Sigmoid colon (tissue), 7 donors: ENCODE data around the gene SMIM24. TPM values are rescaled to one million over a fixed set of nuclear protein-coding genes. Genes with fewer than 3 reads are reported as not detected.

Experiments used
- DNase-seq: peaks from one replicate; pipeline ENCODE4 v3.0.0-alpha.2; 2019
- H3K27ac ChIP-seq, 4 donors: fragments of 200-600 bp; sonication (generic); one replicate each; pipeline ENCODE4 v1.5.1; 2016 to 2019; ENCODE audit warnings: mild to moderate bottlenecking in 1 of 4
- H3K27me3 ChIP-seq, 3 donors: fragments of 200-600 bp; sonication (generic); one replicate each; pipeline ENCODE4 v1.5.1; 2019; ENCODE audit warnings: mild to moderate bottlenecking in 1 of 3
- H3K36me3 ChIP-seq, 4 donors: fragments of 200-600 bp; sonication (generic); one replicate each; pipeline ENCODE4 v1.5.1; 2016 to 2019
- H3K4me1 ChIP-seq, 4 donors: fragments of 200-600 bp; sonication (generic); one replicate each; pipeline ENCODE4 v1.5.1; 2017 to 2019
- H3K4me3 ChIP-seq, 4 donors: fragments of 200-600 bp; sonication (generic); one replicate each; pipeline ENCODE4 v1.5.1; 2017 to 2019; ENCODE audit warnings: mild to moderate bottlenecking in 2 of 4, moderate library complexity in 1 of 4
- H3K9me3 ChIP-seq, 4 donors: fragments of 200-600 bp in 3 of 4; sonication (generic) in 3 of 4; one replicate each; pipeline versions ENCODE4 v1.5.1 to v1.6.1; 2013 to 2019
- EP300 ChIP-seq, 4 donors: sonication (generic); formaldehyde crosslinking; IDR thresholded peaks; one replicate each; pipeline ENCODE4 v1.6.1; 2017; ENCODE audit warnings: antibody characterized with exemption in 4 of 4
- POLR2A ChIP-seq, 2 donors: fragments of 450-650 bp; IDR thresholded peaks; one replicate each; pipeline ENCODE4 v1.6.1; 2016; ENCODE audit warnings: antibody characterized with exemption in 2 of 2, mild to moderate bottlenecking in 2 of 2, moderate library complexity in 2 of 2
- POLR2AphosphoS5 ChIP-seq, 4 donors: sonication (generic); formaldehyde crosslinking; IDR thresholded peaks; one replicate each; pipeline ENCODE4 v1.6.1; 2017; ENCODE audit warnings: antibody characterized with exemption in 4 of 4
- WGBS, 2 donors: extraction: QIAGEN DNeasy Blood & Tissue Kit; methylation state at CpG; one replicate each; pipeline ENCODE4 v1.1.7; 2013; 5-methylcytosine and 5-hydroxymethylcytosine counted together
- intact Hi-C: fragments of 100-400 bp; cut with DNase I; formaldehyde crosslinking; loops from one replicate; pipeline ENCODE4 v1.15.1; 2023
- polyA plus RNA-seq, 3 donors: library from polyadenylated mRNA; stranded (reverse); fragments of 200-250 nt; gene quantifications; one replicate each; pipeline ENCODE4 v1.2.3, GENCODE V29; 2013
- total RNA-seq, 4 donors: library from RNA; depleted of rRNA; stranded (reverse); fragments of >200 nt; gene quantifications; one replicate each; pipeline ENCODE4 v1.1.0, GENCODE V29; 2016
- TF ChIP-seq, protein P1 (sequence below), 4 experiments: fragments of 450-650 bp in 3 of 4; fragments of 200-600 bp in 1 of 4; IDR thresholded peaks; one replicate each; pipeline ENCODE4 v1.5.1; 2016 to 2019; ENCODE audit warnings: antibody characterized with exemption in 4 of 4, mild to moderate bottlenecking in 3 of 4, moderate library complexity in 2 of 4
- donor health status: healthy with polysubstance abuse.
- donor health status: Bipolar disorder and iron deficiency.
- donor health status: healthy.

SMIM24 gene
- total and polyA plus RNA-seq, 7 donors: 15.1 to 72.7 (median 30.3) TPM; not detected in 4

DNA sequence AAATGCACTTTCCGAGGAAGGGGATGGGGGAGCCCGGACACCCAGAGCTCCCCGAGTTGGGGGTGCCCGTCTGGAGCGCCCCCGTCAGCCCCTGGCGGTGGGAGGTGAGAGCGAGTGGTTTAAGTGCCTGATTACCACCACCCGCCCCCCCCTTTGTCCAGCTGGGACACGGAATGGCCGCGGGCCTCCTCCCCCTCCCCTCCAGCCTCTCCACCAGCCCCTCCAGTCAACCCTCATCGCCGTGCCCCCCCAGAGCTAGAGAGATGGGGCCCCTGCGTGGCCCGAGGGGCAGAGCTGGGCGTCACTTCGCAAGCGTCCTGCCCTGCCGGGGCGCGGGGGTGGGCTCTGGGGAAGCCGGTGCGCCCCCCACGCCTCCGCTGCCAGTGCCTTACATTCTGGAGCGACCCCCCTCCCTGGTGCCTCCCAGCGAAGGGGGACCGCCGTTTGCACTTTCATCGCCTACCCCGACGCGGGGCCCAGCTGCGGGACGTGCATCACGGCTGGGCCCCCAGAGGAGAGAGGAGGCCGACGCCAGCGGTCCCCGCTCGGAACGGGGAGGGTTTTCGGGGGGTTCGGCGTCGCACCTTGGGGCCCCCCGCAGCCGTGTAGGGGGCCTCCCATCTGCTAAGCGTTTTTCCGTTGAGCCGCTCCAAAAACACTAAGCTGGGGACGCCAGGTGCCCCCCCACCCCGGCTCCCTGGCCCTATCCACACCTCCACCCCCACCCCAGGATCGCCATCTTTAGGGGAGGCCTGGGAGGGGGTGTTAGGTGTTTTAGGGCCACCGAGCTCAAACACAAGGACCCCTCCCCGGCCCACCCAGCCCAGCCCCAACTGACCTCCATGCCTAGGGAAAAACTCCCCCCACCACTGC is 16.4 kb downstream of the SMIM24 start:
- H3K27me3 ChIP-seq: no peaks in the 10 kb centered on the region
- 87 to 94% methylated on average over 57 of the region's 57 CpGs for WGBS, 2 donors
- H3K27ac ChIP-seq: peak overlapping the region; percentile 70 to 92 (median 86)
- H3K36me3 ChIP-seq: peaks cover 0 to 41% (median 14%) of the 10 kb centered on the region in 4 donors
- intact Hi-C loops: no loop called here
- no peak for DNase-seq
- H3K4me3 ChIP-seq: no peak overlapping the region
- no peaks in the 10 kb centered on the region for H3K9me3 ChIP-seq
- TF ChIP-seq POLR2AphosphoS5 (IDR thresholded peaks at IDR 0.05): peak in 3 of 4 donors; percentile 12 to 28 (median 22)
- no peak for TF ChIP-seq EP300 (IDR thresholded peaks at IDR 0.05)
- peaks cover 0 to 83% (median 75%) of the 10 kb centered on the region in 4 donors for H3K4me1 ChIP-seq

DNA sequence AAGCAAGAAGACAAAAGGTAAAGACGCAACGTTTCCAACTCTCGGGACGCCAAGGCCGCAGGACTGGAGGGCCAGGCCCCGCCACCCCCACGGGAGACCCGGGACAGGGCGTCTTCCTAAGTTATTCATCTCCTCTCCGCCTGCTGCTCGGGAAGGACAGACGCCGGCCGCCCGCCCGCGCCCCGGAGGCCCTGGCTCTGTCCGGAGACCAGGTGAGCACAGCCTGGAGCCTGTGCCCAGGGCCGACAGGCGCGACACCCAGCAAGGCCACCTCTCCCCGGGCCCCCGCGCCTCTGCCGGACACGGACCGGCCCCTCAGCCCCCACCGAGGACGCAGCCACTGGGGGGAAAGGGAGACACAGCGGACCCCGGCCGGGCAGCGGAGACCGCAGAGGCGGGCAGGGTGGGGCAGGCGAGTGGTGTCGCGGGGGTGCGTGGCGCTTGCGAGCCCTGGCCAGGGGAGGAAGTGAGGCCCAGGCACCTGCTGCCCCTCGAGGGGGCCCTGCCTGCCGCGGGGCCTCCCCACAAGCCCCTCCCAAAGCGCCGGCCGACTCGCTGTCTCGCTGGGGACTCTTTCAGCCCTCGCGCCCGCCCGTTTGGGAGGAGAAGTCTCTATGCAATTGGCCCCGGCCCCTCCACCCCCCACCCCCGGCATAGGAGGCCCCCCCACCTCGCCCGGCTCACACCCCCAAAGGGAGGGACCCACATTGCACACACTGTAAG is 17.2 kb downstream of the SMIM24 start:
- H3K27me3 ChIP-seq: no peaks in the 10 kb centered on the region
- no peak overlapping the region for H3K4me3 ChIP-seq
- TF ChIP-seq POLR2AphosphoS5 (IDR thresholded peaks at IDR 0.05) (peak in 1 of 4 donors; percentile 30), POLR2A (IDR thresholded peaks at IDR 0.05) (no peak), EP300 (IDR thresholded peaks at IDR 0.05) (no peak)
- TF ChIP-seq, protein P1, sequence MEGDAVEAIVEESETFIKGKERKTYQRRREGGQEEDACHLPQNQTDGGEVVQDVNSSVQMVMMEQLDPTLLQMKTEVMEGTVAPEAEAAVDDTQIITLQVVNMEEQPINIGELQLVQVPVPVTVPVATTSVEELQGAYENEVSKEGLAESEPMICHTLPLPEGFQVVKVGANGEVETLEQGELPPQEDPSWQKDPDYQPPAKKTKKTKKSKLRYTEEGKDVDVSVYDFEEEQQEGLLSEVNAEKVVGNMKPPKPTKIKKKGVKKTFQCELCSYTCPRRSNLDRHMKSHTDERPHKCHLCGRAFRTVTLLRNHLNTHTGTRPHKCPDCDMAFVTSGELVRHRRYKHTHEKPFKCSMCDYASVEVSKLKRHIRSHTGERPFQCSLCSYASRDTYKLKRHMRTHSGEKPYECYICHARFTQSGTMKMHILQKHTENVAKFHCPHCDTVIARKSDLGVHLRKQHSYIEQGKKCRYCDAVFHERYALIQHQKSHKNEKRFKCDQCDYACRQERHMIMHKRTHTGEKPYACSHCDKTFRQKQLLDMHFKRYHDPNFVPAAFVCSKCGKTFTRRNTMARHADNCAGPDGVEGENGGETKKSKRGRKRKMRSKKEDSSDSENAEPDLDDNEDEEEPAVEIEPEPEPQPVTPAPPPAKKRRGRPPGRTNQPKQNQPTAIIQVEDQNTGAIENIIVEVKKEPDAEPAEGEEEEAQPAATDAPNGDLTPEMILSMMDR (IDR thresholded peaks at IDR 0.05): no peak
- no peak for DNase-seq
- no peaks in the 10 kb centered on the region for H3K9me3 ChIP-seq
- intact Hi-C loops: no loop called here
- 85 to 90% methylated on average over 58 of the region's 58 CpGs for WGBS, 2 donors
- peaks cover 0 to 83% (median 80%) of the 10 kb centered on the region in 4 donors for H3K4me1 ChIP-seq
- H3K36me3 ChIP-seq: peaks cover 0 to 41% (median 14%) of the 10 kb centered on the region in 4 donors
- H3K27ac ChIP-seq: peak overlapping the region; percentile 70 to 92 (median 86)

DNA sequence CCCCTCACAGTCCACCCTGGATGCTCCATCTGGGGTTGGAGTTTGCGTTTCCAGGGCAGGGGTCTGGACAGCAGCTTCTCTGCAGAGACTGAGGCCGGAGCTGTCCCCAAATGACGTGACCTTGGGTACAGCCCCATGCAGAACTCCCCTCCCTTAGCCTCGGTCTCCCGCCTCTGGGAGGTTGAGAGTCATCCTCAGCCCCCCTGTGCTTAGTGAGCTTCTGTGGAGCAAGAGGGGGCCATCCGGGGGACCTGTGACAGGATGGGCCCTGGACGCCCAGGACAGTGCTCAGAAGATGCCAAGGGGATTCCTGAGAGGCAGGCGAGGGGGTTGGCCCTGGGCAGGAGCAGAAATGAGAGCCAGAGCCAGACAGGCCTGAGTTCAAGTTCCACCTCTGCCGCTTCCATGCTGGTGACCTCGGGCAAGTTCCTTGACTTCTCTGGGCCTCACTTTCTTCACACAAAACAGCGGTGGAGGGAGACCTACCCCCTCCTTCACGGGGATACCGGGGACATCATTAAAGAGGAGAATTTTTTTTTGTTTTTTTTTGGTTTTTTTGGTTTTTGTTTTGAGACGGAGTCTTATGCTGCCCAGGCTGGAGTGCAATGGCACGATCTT is 20.3 kb downstream of the SMIM24 start:
- 88 to 92% methylated on average over 15 of the region's 15 CpGs for WGBS, 2 donors
- H3K27ac ChIP-seq: peak overlapping the region; percentile 82 to 92 (median 88)
- H3K27me3 ChIP-seq: no peaks in the 10 kb centered on the region
- TF ChIP-seq POLR2A (IDR thresholded peaks at IDR 0.05) (no peak), POLR2AphosphoS5 (IDR thresholded peaks at IDR 0.05) (no peak), EP300 (IDR thresholded peaks at IDR 0.05) (no peak)
- TF ChIP-seq, protein P1 (IDR thresholded peaks at IDR 0.05): no peak
- peaks cover 0 to 84% (median 79%) of the 10 kb centered on the region in 4 donors for H3K4me1 ChIP-seq
- DNase-seq: no peak
- peaks cover 3 to 64% (median 31%) of the 10 kb centered on the region in 4 donors for H3K36me3 ChIP-seq
- intact Hi-C loops: no loop called here
- H3K4me3 ChIP-seq: no peak overlapping the region
- H3K9me3 ChIP-seq: no peaks in the 10 kb centered on the region

DNA sequence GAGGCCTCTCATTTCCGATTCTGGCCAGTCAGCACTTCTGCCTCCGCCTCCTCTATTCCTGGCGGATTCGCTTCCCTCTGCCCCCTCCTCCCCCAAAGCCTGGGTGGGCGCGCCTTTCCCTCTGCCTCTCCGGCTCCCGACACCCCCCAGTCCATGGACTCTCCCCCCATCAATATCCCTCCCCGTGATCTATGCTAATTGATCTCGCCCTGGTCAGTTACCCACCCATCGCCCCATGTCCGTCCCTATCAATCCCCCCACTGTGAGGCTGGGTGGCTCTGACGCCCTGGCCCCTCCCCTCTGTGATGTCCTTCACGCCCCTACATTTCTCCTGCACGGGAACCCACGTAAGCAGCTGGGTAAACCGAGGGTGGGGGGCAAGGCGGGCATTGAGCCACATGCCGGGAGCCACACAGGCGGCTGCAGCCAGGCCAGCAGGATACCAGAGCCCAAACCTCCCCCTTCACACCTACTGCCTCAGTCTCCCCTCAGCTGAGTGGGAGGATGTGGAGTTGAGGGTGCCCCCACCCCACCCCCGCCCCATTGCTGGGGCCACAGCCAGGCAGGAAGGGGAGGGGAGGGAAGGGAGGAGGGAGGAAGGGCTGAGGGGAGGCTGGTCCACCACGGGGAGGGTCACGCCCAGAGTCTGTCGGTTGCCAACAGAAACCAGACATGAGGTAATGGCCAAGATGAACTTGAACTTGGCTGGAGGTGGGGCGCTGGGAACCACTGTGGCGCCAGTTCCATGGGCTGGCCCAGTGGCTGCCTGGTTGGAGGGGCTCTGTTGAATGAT is 21.0 kb downstream of the SMIM24 start:
- Histone ChIP-seq H3K27me3 (no peaks in the 10 kb centered on the region), H3K4me1 (peaks cover 0 to 79% (median 74%) of the 10 kb centered on the region in 4 donors), H3K9me3 (no peaks in the 10 kb centered on the region), H3K36me3 (peaks cover 7 to 71% (median 39%) of the 10 kb centered on the region in 4 donors), H3K4me3 (no peak overlapping the region), H3K27ac (peak overlapping the region; percentile 82 to 92 (median 88))
- peak; percentile 95 for DNase-seq
- TF ChIP-seq EP300 (IDR thresholded peaks at IDR 0.05): peak in 2 of 4 donors; percentile 39 to 81
- TF ChIP-seq, protein P1 (IDR thresholded peaks at IDR 0.05): no peak
- TF ChIP-seq POLR2A (IDR thresholded peaks at IDR 0.05): no peak
- peak in 3 of 4 donors; percentile 43 to 76 (median 52) for TF ChIP-seq POLR2AphosphoS5 (IDR thresholded peaks at IDR 0.05)
- intact Hi-C loops: no loop called here
- WGBS, 2 donors: 65 to 72% methylated on average over 26 of the region's 26 CpGs
